Suprapubic skin (tissue), 4 donors: ENCODE data around the gene TELO2. TPM values are rescaled to one million over a fixed set of nuclear protein-coding genes. Genes with fewer than 3 reads are reported as not detected.
A peak's percentile ranks its signal among the peaks of the same experiment; 100 is the strongest.

ENCODE experiments used
- DNase-seq, 2 donors: peaks; one replicate each; pipeline ENCODE4 v3.0.0-alpha.2; 2019; ENCODE audit warnings: low spot score in 2 of 2
- H3K27ac ChIP-seq: fragments of 200-600 bp; sonication (generic); one replicate; pipeline ENCODE4 v1.5.1; 2019
- H3K27me3 ChIP-seq: fragments of 200-600 bp; sonication (generic); one replicate; pipeline ENCODE4 v1.5.1; 2019
- H3K36me3 ChIP-seq: fragments of 200-600 bp; sonication (generic); one replicate; pipeline ENCODE4 v1.5.1; 2019
- H3K4me1 ChIP-seq: fragments of 200-600 bp; sonication (generic); one replicate; pipeline ENCODE4 v1.5.1; 2019
- H3K4me3 ChIP-seq: fragments of 200-600 bp; sonication (generic); one replicate; pipeline ENCODE4 v1.5.1; 2019; ENCODE audit warnings: mild to moderate bottlenecking
- H3K9me3 ChIP-seq: fragments of 200-600 bp; sonication (generic); one replicate; pipeline ENCODE4 v1.5.1; 2019
- EP300 ChIP-seq: sonication (generic); formaldehyde crosslinking; IDR thresholded peaks from one replicate; pipeline ENCODE4 v1.6.1; 2017; ENCODE audit warnings: antibody characterized with exemption
- POLR2A ChIP-seq, 2 donors: fragments of 450-650 bp; IDR thresholded peaks; one replicate each; pipeline ENCODE4 v1.6.1; 2017; ENCODE audit warnings: antibody characterized with exemption in 2 of 2, mild to moderate bottlenecking in 2 of 2, moderate library complexity in 2 of 2
- POLR2AphosphoS5 ChIP-seq, 3 donors: sonication (generic); formaldehyde crosslinking; IDR thresholded peaks; one replicate each; pipeline ENCODE4 v1.6.1; 2017; ENCODE audit warnings: antibody characterized with exemption in 3 of 3
- WGBS: methylation state at CpG from one replicate; pipeline ENCODE4 v1.1.5; 2018; 5-methylcytosine and 5-hydroxymethylcytosine counted together
- total RNA-seq, 4 donors: library from RNA; depleted of rRNA; stranded (reverse); fragments of >200 nt; gene quantifications; one replicate each; pipeline ENCODE4 v1.1.0, GENCODE V29; 2016
- TF ChIP-seq, protein P1 (sequence below), 2 donors: fragments of 200-600 bp in 1 of 2; fragments of 450-650 bp in 1 of 2; sonication (generic) in 1 of 2; IDR thresholded peaks; one replicate each; pipeline ENCODE4 v1.5.1; 2016 to 2019; ENCODE audit warnings: antibody characterized with exemption in 2 of 2, mild to moderate bottlenecking in 1 of 2, moderate library complexity in 1 of 2

The TELO2 gene
- total RNA-seq, 4 donors from 2014 or later, result 28.1 to 86.1 (median 35.2) TPM

- no peak for DNase-seq
- 84% methylated on average over 24 of the region's 33 CpGs for WGBS
- Histone ChIP-seq H3K4me3 (no peak overlapping the region), H3K9me3 (no peaks in the 10 kb centered on the region), H3K27me3 (no peaks in the 10 kb centered on the region), H3K27ac (no peak overlapping the region), H3K36me3 (no peaks in the 10 kb centered on the region), H3K4me1 (no peaks in the 10 kb centered on the region)
- TF ChIP-seq EP300, result no peak
- TF ChIP-seq POLR2A (IDR thresholded peaks at IDR 0.05), result no peak
- no peak for TF ChIP-seq POLR2AphosphoS5 (IDR thresholded peaks at IDR 0.05)
- TF ChIP-seq, protein P1, sequence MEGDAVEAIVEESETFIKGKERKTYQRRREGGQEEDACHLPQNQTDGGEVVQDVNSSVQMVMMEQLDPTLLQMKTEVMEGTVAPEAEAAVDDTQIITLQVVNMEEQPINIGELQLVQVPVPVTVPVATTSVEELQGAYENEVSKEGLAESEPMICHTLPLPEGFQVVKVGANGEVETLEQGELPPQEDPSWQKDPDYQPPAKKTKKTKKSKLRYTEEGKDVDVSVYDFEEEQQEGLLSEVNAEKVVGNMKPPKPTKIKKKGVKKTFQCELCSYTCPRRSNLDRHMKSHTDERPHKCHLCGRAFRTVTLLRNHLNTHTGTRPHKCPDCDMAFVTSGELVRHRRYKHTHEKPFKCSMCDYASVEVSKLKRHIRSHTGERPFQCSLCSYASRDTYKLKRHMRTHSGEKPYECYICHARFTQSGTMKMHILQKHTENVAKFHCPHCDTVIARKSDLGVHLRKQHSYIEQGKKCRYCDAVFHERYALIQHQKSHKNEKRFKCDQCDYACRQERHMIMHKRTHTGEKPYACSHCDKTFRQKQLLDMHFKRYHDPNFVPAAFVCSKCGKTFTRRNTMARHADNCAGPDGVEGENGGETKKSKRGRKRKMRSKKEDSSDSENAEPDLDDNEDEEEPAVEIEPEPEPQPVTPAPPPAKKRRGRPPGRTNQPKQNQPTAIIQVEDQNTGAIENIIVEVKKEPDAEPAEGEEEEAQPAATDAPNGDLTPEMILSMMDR (IDR thresholded peaks at IDR 0.05), result no peak
Measured at GRCh38 chr16:1486551-1487390, 6.4 kb upstream of the TELO2 start.

GRCh38 chr16:1487395-1488053 lies 5.6 kb upstream of the TELO2 start:
- WGBS, result 90% methylated on average over 19 of the region's 39 CpGs
- no peak for TF ChIP-seq EP300
- H3K27ac ChIP-seq, result no peak overlapping the region
- peaks cover 3% of the 10 kb centered on the region for H3K4me1 ChIP-seq
- no peaks in the 10 kb centered on the region for H3K27me3 ChIP-seq
- DNase-seq, result peak in 1 of 2 donors; percentile 59
- H3K36me3 ChIP-seq, result no peaks in the 10 kb centered on the region
- no peak overlapping the region for H3K4me3 ChIP-seq
- H3K9me3 ChIP-seq, result no peaks in the 10 kb centered on the region

DNA sequence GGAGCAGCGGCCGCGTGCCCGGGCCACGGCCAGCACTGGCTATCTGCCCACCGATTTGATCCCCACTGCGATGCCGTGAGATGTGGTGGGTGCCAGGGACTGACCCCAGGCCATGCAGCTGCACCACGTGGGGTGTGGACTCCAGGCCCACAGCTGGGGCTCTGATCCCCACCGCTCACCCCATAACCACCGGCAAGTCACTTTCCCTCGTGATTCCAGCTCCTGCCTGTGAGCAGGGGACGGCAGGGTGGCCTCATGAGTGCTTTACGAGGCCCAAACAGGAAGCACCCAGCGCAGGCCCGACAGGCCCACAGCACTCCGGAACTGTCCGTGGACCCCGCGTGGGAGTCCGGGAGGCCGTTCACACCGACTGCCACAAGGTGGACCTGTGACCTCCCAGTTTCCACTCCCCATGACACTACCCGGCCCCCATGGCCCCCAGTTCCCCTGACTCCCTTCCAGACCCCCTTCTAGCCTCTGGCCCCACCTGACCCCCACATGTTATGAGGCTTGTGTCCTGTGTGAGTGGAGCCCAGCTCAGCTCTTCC lies 5.0 kb upstream of the TELO2 start:
- Histone ChIP-seq H3K9me3 (no peaks in the 10 kb centered on the region), H3K36me3 (no peaks in the 10 kb centered on the region), H3K4me3 (no peak overlapping the region), H3K27me3 (no peaks in the 10 kb centered on the region), H3K27ac (no peak overlapping the region), H3K4me1 (peaks cover 9% of the 10 kb centered on the region)
- TF ChIP-seq, protein P1 (IDR thresholded peaks at IDR 0.05), result no peak
- TF ChIP-seq POLR2AphosphoS5 (IDR thresholded peaks at IDR 0.05) (no peak), POLR2A (IDR thresholded peaks at IDR 0.05) (no peak), EP300 (no peak)
- WGBS, result 90% methylated on average over 11 of the region's 24 CpGs
- no peak for DNase-seq

DNA sequence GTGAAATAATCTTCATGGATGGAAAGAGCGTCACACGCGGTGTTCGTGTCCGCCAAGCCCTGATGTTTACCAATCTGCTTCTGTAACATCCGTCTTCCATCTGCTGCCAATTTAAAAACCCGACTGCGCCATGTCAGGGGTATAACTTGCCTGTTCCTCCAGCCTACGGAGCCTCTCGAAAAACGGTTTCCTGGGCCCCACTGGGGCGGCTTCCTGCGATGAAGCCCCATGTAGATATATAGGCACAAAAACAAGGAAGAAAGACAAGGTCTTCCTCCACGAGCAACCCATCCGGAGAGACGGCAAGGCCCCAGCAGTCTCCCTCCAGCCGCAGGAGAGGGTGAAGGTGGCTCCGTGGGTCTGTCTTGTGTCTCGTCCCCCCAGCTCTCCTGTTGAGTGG lies 4.5 kb upstream of the TELO2 start, which contains the start of gene PTX4:
PTX4 (minus strand) TSS at position 326 of the 400 bp plus-strand sequence; CDS start at position 291, 35 bp downstream.
- no peak within 1 kb of the TSS for H3K27ac ChIP-seq
- no peaks in the 10 kb centered on the region for H3K9me3 ChIP-seq
- H3K36me3 ChIP-seq, result no peaks in the 10 kb centered on the region
- no peaks in the 10 kb centered on the region for H3K27me3 ChIP-seq
- DNase-seq, result no peak
- no peak within 1 kb of the TSS for H3K4me3 ChIP-seq
- peaks cover 9% of the 10 kb centered on the region for H3K4me1 ChIP-seq
- TF ChIP-seq, protein P1 (IDR thresholded peaks at IDR 0.05), result no peak
- TF ChIP-seq POLR2AphosphoS5 (IDR thresholded peaks at IDR 0.05) (no peak), EP300 (no peak), POLR2A (IDR thresholded peaks at IDR 0.05) (no peak)
- 84% methylated on average over 19 of the region's 19 CpGs for WGBS

DNA sequence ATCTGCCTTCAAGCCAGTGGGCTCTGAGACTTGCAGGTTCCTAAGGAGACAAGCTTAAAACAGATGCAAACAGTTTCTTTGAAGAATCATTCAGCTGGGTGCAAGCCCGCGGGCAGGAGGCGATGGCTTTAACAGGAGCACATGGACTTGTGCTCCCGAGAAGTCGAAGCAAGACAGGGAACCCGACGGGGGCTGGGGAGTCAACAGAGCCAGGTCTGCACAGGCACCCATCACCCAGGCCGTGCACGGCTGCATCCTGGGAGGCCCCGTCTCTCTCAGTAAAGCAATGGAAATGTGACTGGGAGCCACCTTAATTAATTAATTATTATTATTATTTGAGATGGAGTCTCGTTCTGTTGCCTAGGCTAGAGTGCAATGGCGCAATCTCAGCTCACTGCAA lies 4.1 kb upstream of the TELO2 start:
- H3K4me3 ChIP-seq, result no peak overlapping the region
- no peaks in the 10 kb centered on the region for H3K9me3 ChIP-seq
- 89% methylated on average over 12 of the region's 12 CpGs for WGBS
- no peak for TF ChIP-seq POLR2AphosphoS5 (IDR thresholded peaks at IDR 0.05)
- TF ChIP-seq, protein P1 (IDR thresholded peaks at IDR 0.05), result no peak
- TF ChIP-seq POLR2A (IDR thresholded peaks at IDR 0.05), result no peak
- no peaks in the 10 kb centered on the region for H3K36me3 ChIP-seq
- H3K4me1 ChIP-seq, result peaks cover 14% of the 10 kb centered on the region
- H3K27me3 ChIP-seq, result no peaks in the 10 kb centered on the region
- no peak for DNase-seq
- no peak overlapping the region for H3K27ac ChIP-seq
